ENCODE results near the gene CAMLG.

- TF ChIP-seq CTCF (IDR thresholded peaks at IDR 0.05; ENCODE audit: insufficient read depth, low read length, poor library complexity, severe bottlenecking) = no peak
- TF ChIP-seq EZH2phosphoT487 (conservative IDR thresholded peaks at IDR 0.05; ENCODE audit: low read length) = no peak
Observed at GRCh38 chr5:134794819-134795218, 56.5 kb downstream of the CAMLG start.

Data from SU-DHL-6 (cell line).